ENCODE measurements around the gene DYRK1A. TPM values are rescaled to one million over a fixed set of nuclear protein-coding genes. Genes with fewer than 3 reads are reported as not detected.
"Not testable (repeated sequence)": the region's sequence is repeated elsewhere in the genome, so short reads cannot be mapped to it uniquely, and the experiment has no call there.

Gene DYRK1A
- polyA plus RNA-seq, 3 donors: 69.3 to 74.6 (median 69.8) TPM

- DNase-seq (ENCODE audit: low read depth in 3 of 3, low spot score in 2 of 3): no peak
Observed at GRCh38 chr21:37546299-37546908, 179.8 kb downstream of the DYRK1A start.

DNA sequence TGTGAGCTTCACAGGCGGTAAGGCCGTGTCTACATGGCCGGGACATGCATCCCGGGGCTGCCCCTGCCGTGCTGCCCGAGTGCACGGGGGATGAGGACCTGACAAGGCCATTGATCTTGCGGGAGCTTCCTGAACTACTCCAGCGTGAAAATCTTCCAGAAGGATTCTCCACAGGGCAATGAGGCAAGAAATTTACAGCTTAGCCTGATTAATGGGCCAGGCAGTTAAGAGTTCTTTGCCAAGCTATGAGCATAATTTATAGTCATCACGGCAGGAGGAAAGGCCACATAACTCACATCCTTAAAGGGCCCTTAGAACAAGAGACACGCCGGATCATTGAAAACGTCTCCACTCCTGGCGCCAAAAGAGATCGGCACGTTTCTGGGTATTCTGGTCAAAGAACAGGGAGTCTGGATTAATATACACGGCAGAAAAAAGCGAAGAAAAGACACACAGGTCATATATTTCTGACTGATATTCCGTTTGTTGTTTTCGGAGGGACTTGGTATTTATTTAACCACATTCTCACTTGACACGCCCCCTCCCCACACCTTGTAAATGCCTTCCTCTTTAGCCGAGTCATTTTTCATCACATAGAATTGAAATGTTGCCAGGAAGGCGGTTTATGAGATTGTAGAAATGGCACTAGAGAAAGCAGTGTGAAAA is 180.5 kb downstream of the DYRK1A start:
- DNase-seq (ENCODE audit: low read depth in 3 of 3, low spot score in 2 of 3): peak; percentile 63 to 74 (median 63)

GRCh38 chr21:37547615-37548200 is 181.1 kb downstream of the DYRK1A start:
- DNase-seq (ENCODE audit: low read depth in 3 of 3, low spot score in 2 of 3): no peak

GRCh38 chr21:37548521-37548981 is 182.0 kb downstream of the DYRK1A start:
- DNase-seq (ENCODE audit: low read depth in 3 of 3, low spot score in 2 of 3): no peak

- DNase-seq (ENCODE audit: low read depth in 3 of 3, low spot score in 2 of 3): not testable (repeated sequence)
Observed at GRCh38 chr21:37549730-37550129, 183.2 kb downstream of the DYRK1A start.

DNA sequence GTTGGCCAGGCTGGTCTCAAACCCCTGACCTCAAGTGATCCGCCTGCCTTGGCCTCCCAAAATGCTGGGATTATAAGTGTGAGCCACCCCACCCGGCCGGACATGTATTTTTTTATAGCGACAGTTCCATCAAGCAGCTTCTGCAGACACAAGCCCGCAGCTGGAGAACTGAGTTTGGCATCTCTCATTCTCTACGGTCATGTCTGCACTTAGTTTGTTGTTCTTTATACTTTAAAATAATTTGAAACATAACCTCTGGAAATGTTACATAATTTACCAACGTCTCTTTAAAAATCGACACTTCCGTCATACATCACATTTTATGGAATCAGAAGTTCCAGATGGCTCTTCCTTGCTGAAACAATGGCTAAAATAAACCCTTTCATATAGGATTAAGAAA is 183.6 kb downstream of the DYRK1A start:
- no peak for DNase-seq (ENCODE audit: low read depth in 3 of 3, low spot score in 2 of 3)

DNA sequence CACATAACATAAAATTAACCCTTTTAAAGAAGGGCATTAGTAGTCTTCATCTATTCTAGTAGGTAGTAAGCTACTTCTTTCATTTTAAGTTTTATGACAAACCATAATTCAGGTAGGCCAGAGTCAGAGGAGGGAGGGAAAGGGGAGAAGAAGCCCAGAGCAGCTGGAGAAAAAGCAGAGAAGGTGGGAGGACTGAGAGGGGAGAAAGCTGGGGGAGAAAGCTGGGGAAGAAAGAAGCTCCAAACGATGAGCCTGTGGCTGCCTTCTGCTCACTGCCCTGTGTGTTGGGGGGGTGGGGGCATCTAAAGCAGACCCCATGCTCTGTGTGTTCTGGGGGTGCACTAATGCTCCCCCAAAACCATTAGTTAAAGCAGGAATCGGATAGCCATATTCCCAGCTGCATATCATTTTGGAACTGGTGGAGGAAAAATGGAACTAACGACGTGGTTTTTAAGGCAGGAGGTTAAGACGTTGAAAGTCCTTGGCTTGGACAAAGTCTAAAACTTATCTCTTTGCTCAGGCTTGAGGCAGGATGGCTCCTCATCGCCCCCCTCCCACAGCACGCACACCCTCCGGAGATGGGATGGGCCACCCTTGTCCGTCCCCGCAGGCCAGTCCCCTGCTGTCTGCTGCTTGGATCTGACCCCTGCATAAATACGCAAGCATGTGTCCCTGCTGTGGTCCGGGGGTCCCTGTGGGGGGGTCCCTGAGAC is 184.2 kb downstream of the DYRK1A start:
- no peak for DNase-seq (ENCODE audit: low read depth in 3 of 3, low spot score in 2 of 3)

DNA sequence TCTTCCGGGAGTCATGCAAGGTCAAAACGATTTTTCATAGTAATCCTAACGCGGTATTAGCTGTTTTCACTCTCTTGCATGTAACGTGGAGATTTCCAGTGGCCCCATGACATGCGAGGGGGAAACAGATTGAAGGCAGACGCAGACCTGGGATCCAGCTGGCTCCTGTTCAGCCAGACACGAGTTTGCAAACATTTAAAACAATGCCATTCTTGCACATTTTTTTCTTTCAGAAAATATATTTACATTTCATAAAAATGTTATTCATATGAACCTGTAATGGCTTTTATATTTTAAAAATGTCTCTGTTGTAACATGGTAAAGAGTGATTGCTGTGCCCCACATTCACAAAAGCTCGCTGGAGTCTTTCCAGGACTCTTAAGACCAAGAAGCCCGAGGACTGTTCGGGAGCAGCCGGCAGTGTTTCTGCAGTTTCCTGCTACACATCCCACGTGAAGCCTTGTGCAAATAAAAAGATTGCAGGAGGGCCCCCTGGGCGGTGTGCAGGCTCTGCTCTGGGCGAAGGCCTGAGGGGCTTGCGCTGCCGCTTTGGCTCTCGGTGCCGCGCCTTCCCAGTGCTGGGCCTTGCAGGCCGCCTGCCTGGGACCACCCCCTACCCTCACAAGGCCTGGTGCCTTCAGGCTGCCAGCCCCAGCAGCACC is 184.9 kb downstream of the DYRK1A start:
- DNase-seq (ENCODE audit: low read depth in 3 of 3, low spot score in 2 of 3): no peak

DNA sequence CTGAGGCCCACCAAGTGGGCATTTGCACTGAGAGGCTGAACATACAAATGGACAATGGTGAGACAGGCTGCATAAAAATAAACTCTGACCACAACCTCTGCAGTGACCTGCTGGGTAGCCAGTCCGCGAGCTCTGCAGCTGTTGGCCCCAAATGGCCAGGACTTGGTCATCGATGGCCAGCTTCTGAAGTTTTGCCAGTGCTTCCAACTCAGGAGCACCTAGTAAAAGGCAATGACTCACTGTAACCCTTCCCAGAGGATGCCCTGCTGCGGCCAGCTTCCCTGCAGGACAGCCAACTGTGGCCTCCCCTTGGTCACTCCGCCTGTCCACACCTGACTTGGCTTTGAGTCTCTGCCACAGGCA is 185.4 kb downstream of the DYRK1A start:
- no peak for DNase-seq (ENCODE audit: low read depth in 3 of 3, low spot score in 2 of 3)

- no peak for DNase-seq (ENCODE audit: low read depth in 3 of 3, low spot score in 2 of 3)
Observed at GRCh38 chr21:37552496-37553029, 186.0 kb downstream of the DYRK1A start.

GRCh38 chr21:37553078-37553481 is 186.5 kb downstream of the DYRK1A start:
- DNase-seq (ENCODE audit: low read depth in 3 of 3, low spot score in 2 of 3): no peak

GRCh38 chr21:37554661-37555379 is 188.2 kb downstream of the DYRK1A start:
- DNase-seq (ENCODE audit: low read depth in 3 of 3, low spot score in 2 of 3): no peak

- DNase-seq (ENCODE audit: low read depth in 3 of 3, low spot score in 2 of 3): no peak
Observed at GRCh38 chr21:37555672-37556261, 189.2 kb downstream of the DYRK1A start.

GRCh38 chr21:37557261-37557950 is 190.8 kb downstream of the DYRK1A start:
- DNase-seq (ENCODE audit: low read depth in 3 of 3, low spot score in 2 of 3): no peak

DNA sequence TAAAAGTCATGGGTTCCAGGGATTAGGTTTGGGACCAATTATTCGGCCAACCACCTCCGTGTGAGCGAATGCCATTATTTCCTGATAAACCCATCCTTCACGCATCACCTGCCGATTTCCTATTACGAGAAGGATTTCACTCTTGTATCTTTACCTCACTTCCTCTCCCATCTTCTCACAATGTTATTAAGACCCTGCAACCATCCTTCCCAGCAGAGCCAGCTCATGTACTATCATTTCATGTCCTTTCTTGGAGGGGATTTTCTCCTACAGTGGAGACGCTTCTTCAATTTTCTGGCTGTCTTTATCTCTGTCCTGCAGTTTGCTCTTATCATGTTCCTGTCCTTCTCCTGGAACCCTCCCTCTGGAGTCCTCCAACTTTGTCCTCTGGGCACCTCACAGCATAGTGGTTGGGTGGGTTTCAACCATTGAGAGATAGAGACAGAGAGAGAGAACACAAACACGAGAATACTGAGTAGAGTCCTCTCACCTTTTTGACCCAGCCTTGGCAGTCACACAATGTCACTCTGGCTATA is 192.2 kb downstream of the DYRK1A start:
- DNase-seq (ENCODE audit: low read depth in 3 of 3, low spot score in 2 of 3): no peak

- DNase-seq (ENCODE audit: low read depth in 3 of 3, low spot score in 2 of 3): no peak
Observed at GRCh38 chr21:37560385-37560784, 193.8 kb downstream of the DYRK1A start.

GRCh38 chr21:37561506-37561905 is 194.9 kb downstream of the DYRK1A start:
- DNase-seq (ENCODE audit: low read depth in 3 of 3, low spot score in 2 of 3): no peak

DNA sequence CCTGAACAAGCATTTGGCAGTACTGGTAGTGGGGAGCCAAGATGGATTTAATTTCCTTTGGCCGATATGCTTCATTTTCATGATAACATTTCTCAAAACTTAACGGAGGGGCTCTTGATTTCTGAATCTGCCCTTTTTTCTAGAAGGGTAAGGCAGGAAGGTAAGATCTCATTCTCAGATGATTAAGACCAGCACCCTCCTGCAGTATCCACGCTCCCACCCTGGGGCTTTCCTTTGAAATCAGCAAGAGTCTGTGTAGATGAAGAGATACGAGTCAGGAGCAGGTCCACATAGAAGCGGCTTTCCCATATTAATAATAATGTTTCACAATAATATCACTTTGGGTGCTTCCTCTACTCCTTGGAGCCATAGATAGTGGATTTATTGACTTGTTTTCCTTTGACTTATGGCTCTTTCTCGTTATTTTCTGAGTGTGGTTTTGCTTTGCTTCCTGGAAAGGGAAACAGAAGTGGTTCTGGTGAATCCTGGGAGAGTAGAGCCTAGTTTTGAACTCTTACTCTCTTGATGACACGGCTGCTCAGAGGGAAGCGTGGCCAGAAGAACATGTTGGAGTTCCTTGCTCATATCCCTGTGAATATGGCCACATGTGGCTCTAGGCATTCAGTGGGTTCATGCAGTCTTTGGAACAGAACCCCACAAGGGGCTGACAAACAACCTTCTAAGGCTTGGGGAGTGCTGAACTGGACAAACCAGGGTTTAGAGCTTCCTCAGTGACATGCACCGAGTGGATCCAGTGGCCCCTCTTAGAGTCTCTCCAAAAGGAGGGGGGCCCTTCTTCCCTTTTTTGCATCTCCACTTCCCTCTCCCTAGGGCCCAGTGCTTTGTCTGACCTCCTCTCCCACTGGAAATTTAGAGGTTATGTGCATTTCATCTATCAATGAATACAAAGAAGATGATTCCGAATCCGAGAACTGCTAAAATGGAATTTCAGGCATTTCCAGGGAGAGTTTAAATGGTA is 195.7 kb downstream of the DYRK1A start:
- no peak for DNase-seq (ENCODE audit: low read depth in 3 of 3, low spot score in 2 of 3)

Measured in right renal cortex interstitium (tissue), 3 donors.